Psoas muscle (tissue), 8 donors: ENCODE data around the gene ROBO1. TPM values are rescaled to one million over a fixed set of nuclear protein-coding genes. Genes with fewer than 3 reads are reported as not detected.

Experiments
- ATAC-seq, 4 donors: fragments of 200-7000 bp; cut with Tn5 transposase; one replicate each; pipeline ENCODE4 v1.9.1; 2020; ENCODE audit warnings: moderate library complexity in 3 of 4, mild to moderate bottlenecking in 2 of 4
- DNase-seq, 2 donors: peaks; one replicate each; pipeline ENCODE4 v3.0.0-alpha.2; 2020
- H3K27ac ChIP-seq: fragments of 200-600 bp; one replicate; pipeline ENCODE4 v1.8.0; 2022
- H3K27me3 ChIP-seq, 3 donors: fragments of 200-600 bp in 1 of 3; one replicate each; pipeline versions ENCODE4 v1.6.1 to v1.8.0; 2013 to 2022; ENCODE audit warnings: low read length in 2 of 3, mild to moderate bottlenecking in 2 of 3, moderate library complexity in 1 of 3; ENCODE audit not compliant: insufficient read depth in 3 of 3
- H3K36me3 ChIP-seq, 2 donors: fragments of 200-600 bp in 1 of 2; one replicate each; pipeline versions ENCODE4 v1.6.1 to v1.8.0; 2013 to 2022; ENCODE audit warnings: low read depth in 1 of 2, mild to moderate bottlenecking in 1 of 2, moderate library complexity in 1 of 2; ENCODE audit not compliant: insufficient read depth in 1 of 2
- H3K4me1 ChIP-seq: fragments of 200-600 bp; one replicate; pipeline ENCODE4 v1.8.0; 2022
- H3K4me3 ChIP-seq: fragments of 200-600 bp; one replicate; pipeline ENCODE4 v1.8.0; 2022; ENCODE audit warnings: mild to moderate bottlenecking
- H3K9me3 ChIP-seq: fragments of 200-600 bp; one replicate; pipeline ENCODE4 v1.8.0; 2022
- WGBS, 3 donors: extraction: QIAGEN DNeasy Blood & Tissue Kit; methylation state at CpG; one replicate each; pipeline versions ENCODE4 v1.1.6 to v1.1.7; 2013; 5-methylcytosine and 5-hydroxymethylcytosine counted together
- intact Hi-C, 2 donors: fragments of 100-400 bp; cut with DNase I; formaldehyde crosslinking; loops; one replicate each; pipeline versions ENCODE4 v1.11.0 to v1.14.2; 2022
- polyA plus RNA-seq, 3 donors: library from polyadenylated mRNA; stranded (reverse); fragments of 200-250 nt; gene quantifications; one replicate each; pipeline ENCODE4 v1.2.3, GENCODE V29; 2013
- total RNA-seq, 4 donors: library from RNA; stranded (reverse); fragmentation: NEBNext Ultra II Directional in 2 of 4; extraction: Animal tissue kit (Norgen Biotek cat#: 25700) in 2 of 4; gene quantifications; one replicate each; pipeline versions ENCODE4 v1.2.1 to v1.2.4, GENCODE V29; 2021 to 2023
- TF ChIP-seq, protein P1 (sequence below): fragments of 200-600 bp; IDR thresholded peaks from one replicate; pipeline ENCODE4 v1.8.0; 2022; ENCODE audit warnings: antibody characterized with exemption
- donor health status: healthy with polysubstance abuse.
- donor health status: DM: no; HTN: no; CAD: no; lungs with moderate emphysema.
- donor health status: Bipolar disorder and iron deficiency.
- donor health status: healthy.
- donor health status: DM: yes; HTN: yes; CAD: no.
- donor health status: DM: no; HTN: no; CAD: no.
- donor health status: DM: no; HTN: no; CAD: no.
- donor health status: DM: yes; HTN: yes; CAD: no.

Gene ROBO1
- total and polyA plus RNA-seq, 7 donors, result 0.52 to 14.0 (median 4.9) TPM

DNA sequence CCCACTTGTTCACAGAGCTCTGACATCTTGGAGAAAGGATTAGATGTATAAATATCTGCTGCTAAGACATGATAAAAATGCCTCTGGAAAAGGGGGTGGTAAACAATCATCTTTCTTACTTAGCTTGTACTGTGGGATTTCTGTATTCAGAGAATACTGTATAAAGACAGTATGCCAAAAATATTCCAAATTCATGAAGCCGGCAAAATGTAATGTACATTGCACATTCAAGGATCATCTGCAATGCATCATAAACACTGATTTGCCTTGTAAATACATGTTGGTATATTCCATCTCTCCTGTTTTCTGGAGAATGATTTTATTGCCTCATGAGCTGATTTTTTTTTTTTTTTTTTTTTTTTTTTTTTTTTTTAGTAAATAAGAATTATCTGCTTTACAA, 355.3 kb downstream of the ROBO1 start:
- H3K27ac ChIP-seq, result no peak overlapping the region
- DNase-seq (no peak), ATAC-seq (no peak)
- intact Hi-C loops, result no loop called here
- 0% methylated on average over 1 of the region's 1 CpG for WGBS, 3 donors
- TF ChIP-seq, protein P1, sequence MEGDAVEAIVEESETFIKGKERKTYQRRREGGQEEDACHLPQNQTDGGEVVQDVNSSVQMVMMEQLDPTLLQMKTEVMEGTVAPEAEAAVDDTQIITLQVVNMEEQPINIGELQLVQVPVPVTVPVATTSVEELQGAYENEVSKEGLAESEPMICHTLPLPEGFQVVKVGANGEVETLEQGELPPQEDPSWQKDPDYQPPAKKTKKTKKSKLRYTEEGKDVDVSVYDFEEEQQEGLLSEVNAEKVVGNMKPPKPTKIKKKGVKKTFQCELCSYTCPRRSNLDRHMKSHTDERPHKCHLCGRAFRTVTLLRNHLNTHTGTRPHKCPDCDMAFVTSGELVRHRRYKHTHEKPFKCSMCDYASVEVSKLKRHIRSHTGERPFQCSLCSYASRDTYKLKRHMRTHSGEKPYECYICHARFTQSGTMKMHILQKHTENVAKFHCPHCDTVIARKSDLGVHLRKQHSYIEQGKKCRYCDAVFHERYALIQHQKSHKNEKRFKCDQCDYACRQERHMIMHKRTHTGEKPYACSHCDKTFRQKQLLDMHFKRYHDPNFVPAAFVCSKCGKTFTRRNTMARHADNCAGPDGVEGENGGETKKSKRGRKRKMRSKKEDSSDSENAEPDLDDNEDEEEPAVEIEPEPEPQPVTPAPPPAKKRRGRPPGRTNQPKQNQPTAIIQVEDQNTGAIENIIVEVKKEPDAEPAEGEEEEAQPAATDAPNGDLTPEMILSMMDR, result no peak
- no peaks in the 10 kb centered on the region for H3K9me3 ChIP-seq
- H3K27me3 ChIP-seq, result no peaks in the 10 kb centered on the region
- peaks cover 5% of the 10 kb centered on the region for H3K4me1 ChIP-seq
- H3K36me3 ChIP-seq, result no peaks in the 10 kb centered on the region
- no peak overlapping the region for H3K4me3 ChIP-seq

DNA sequence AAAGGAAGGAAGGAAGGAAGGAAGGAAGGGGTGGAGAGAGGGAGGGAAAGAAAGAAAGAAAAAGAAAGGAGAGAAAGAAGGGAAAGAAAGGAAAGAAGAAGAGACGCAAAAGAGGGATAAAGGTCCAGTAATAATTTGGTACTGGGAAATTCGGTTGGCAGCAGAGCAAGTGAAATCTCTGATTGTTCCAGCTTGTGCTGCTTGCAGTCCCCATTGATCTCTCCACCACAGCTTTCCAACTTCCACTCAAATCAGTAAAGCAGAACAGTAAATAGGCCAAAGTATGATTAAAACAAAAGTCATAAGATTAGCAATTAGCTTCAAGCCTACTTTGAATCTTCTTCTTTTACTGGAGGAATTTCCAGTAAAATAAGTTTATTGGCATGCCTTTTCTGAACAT, 357.2 kb downstream of the ROBO1 start:
- intact Hi-C loops, result no loop called here
- H3K36me3 ChIP-seq, result no peaks in the 10 kb centered on the region
- no peak overlapping the region for H3K4me3 ChIP-seq
- H3K9me3 ChIP-seq, result no peaks in the 10 kb centered on the region
- DNase-seq (no peak), ATAC-seq (no peak)
- 47 to 51% (median 47%) methylated on average over 2 of the region's 2 CpGs for WGBS, 3 donors
- TF ChIP-seq, protein P1, result no peak
- no peak overlapping the region for H3K27ac ChIP-seq
- peaks cover 5% of the 10 kb centered on the region for H3K4me1 ChIP-seq
- no peaks in the 10 kb centered on the region for H3K27me3 ChIP-seq

DNA sequence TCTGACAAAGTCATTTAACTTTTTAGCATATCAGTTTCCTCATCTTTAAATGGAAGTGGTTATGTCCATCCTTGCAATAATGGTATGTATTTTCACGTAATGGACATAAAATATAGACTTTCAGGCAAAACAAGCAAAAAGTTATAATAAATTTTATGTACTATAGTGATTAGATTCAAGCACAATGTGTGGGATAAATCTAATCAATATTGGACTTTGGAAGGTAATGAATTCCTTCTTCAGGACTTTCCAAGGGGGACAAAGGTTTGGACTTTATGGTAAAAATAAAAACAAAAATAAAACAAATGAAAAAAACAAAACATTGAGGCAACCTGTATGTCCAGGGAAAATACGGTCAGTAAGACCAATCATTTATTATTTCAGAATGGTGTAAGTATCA, 357.7 kb downstream of the ROBO1 start:
- ATAC-seq, result no peak
- Histone ChIP-seq H3K27me3 (no peaks in the 10 kb centered on the region), H3K36me3 (no peaks in the 10 kb centered on the region), H3K27ac (no peak overlapping the region), H3K4me1 (peaks cover under 1% of the 10 kb centered on the region), H3K4me3 (no peak overlapping the region), H3K9me3 (no peaks in the 10 kb centered on the region)
- WGBS, 3 donors, result 65 to 92% (median 85%) methylated on average over 2 of the region's 2 CpGs
- TF ChIP-seq, protein P1, result no peak
- no peak for DNase-seq
- intact Hi-C loops, result no loop called here

DNA sequence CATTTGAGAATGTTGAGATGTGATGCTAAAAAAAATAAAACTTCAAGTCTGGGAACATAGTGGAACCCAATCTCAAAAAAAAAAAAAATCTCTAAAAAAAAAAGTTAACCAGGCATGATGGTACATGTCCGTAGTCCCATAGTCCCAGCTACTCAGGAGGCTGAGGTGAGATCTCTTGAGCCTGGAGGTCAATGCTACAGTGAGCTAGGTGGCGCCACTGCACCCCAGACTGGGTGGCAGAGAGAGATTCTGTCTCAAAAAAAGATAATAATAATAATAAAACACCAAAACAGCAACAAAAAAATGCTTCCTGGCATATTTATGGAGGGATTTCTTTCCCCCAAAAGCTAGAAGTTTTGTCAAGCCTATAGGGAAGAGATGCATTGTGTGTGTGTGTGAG, 361.6 kb downstream of the ROBO1 start:
- Histone ChIP-seq H3K9me3 (no peaks in the 10 kb centered on the region), H3K27ac (no peak overlapping the region), H3K27me3 (no peaks in the 10 kb centered on the region), H3K4me1 (no peaks in the 10 kb centered on the region), H3K4me3 (no peak overlapping the region), H3K36me3 (no peaks in the 10 kb centered on the region)
- intact Hi-C loops, result no loop called here
- no peak for DNase-seq
- ATAC-seq, result no peak
- 77 to 94% (median 89%) methylated on average over 2 of the region's 2 CpGs for WGBS, 3 donors
- TF ChIP-seq, protein P1, result peak; percentile 10

DNA sequence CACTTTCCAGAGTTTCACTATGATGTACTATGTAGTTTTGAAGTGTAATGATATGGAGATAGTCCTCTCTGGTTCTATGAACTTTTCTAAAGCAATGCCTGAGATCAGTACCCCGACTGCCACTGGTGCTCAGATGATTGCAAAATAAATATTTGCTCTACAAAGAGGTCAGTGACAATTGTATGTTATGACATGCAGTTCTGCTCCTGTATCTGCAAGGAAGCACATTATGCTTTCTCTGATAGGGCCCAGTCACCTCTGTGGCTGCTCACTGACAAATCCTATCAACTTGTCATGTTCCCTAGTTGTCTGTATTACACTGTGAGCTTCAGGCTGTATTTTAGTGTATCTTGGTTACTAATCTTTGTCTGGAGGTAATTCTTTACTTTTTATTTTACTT, 362.6 kb downstream of the ROBO1 start:
- H3K27ac ChIP-seq, result no peak overlapping the region
- intact Hi-C loops, result no loop called here
- no peaks in the 10 kb centered on the region for H3K27me3 ChIP-seq
- ATAC-seq (no peak), DNase-seq (no peak)
- TF ChIP-seq, protein P1, result no peak
- no peaks in the 10 kb centered on the region for H3K9me3 ChIP-seq
- no peak overlapping the region for H3K4me3 ChIP-seq
- no peaks in the 10 kb centered on the region for H3K4me1 ChIP-seq
- H3K36me3 ChIP-seq, result no peaks in the 10 kb centered on the region
- 76 to 81% (median 77%) methylated on average over 1 of the region's 1 CpG for WGBS, 3 donors
